DMS53 treated with DMSO at 0.1 percent for 48 hours (cell line): ENCODE measurements around the gene DTWD1.
"Not testable (repeated sequence)": the region's sequence is repeated elsewhere in the genome, so short reads cannot be mapped to it uniquely, and the experiment has no call there.

ENCODE experiments used
- DNase-seq: peaks from one replicate; lab custom pipeline; 2025; ENCODE audit not compliant: unreplicated experiment; lab: John Stamatoyannopoulos, UW

The DTWD1 gene

GRCh38 chr15:49620658-49621368 lies at the start of gene DTWD1, which contains the start of gene FAM227B:
DTWD1 (plus strand) TSS chr15:49621048; CDS start chr15:49625168, 4,120 bp downstream.
FAM227B (minus strand) TSS chr15:49620818; CDS start chr15:49615171, 5,647 bp downstream.
- peak; percentile 88 for DNase-seq

GRCh38 chr15:49573421-49573820 lies 47.4 kb upstream of the DTWD1 start:
- DNase-seq = no peak

DNA sequence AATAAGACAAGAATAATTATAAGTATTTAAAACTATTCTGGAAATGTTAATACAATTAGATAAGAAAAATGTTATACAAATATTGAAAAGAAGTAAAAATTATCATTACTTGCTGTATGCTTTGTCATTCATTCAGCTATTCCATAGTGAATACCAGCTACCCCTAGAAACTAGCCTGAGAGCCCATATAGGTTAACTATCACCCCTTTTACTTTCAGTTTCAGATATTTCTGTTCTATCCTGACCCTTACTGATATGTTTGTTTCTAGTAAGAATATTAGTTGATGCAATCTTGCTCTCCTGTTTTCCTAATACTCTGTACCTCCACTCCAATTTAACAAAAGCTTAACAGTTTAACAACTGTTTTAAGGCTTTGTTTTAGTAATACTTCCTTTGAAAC lies 31.8 kb upstream of the DTWD1 start:
- no peak for DNase-seq

DNA sequence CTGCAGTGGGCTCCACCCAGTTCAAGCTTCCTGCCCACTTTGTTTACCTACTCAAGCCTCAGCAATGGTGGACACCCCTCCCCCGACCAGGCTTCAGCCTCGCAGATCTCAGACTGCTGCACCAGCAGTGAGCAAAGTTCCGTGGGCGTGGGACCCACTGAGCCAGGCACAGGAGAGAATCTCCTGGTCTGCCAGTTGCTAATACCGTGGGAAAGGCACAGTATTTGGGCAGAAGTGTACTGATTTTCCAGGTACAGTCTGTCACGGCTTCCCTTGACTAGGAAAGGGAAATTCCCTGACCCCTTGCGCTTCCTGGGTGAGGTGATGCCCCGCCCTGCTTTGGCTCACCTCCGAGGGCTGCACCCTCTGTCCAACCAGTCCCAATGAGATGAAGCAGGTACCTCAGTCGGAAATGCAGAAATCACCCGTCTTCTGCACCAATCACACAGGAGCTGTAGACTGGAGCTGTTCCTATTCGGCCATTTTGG lies 28.0 kb upstream of the DTWD1 start:
- DNase-seq = not testable (repeated sequence)

DNA sequence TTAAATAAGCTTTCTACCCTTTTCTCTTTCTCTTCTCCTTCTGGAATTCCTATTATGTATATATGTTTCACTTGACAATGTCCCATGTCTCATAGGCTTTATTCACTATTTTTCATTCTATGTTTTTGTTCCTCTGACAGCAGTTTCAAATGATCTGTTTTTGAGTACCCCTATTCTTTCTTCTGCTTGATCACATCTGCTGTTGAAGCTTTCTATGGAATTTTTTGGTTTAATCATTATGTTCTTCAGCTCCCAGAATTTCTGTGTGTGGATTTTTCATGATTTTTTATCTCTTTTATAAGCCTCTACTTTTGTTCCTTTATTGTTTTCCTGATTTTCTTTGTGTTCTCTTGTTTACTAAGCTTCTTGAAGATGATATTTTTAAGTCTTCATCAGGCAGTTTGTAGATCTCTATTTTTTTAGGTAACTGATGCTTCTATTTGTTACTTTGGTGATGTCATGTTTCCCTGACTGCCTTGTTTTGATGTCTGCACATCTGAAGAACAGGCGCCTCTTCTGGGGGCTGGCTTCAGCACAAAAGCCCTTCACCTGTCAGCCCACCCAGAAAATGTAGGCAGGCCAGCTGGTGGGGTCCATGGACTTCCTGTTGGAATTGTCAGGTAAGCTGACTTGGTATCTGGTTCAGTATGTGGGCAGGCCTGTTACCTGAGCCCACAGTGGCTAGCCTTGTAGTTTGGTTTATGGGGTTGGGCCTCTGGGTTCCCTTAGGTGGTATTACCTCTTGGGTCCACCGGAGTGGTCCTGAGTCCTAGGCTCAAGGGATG lies 16.0 kb upstream of the DTWD1 start:
- no peak for DNase-seq

GRCh38 chr15:49605588-49605987 lies 15.3 kb upstream of the DTWD1 start:
- DNase-seq = no peak

- DNase-seq = no peak
Measured at GRCh38 chr15:49606594-49606993, 14.3 kb upstream of the DTWD1 start.

GRCh38 chr15:49610157-49610918 lies 10.5 kb upstream of the DTWD1 start:
- no peak for DNase-seq

- not testable (repeated sequence) for DNase-seq
Measured at GRCh38 chr15:49612240-49612639, 8.6 kb upstream of the DTWD1 start.

- DNase-seq = no peak
Measured at GRCh38 chr15:49619226-49619625, 1.6 kb upstream of the DTWD1 start.

DNA sequence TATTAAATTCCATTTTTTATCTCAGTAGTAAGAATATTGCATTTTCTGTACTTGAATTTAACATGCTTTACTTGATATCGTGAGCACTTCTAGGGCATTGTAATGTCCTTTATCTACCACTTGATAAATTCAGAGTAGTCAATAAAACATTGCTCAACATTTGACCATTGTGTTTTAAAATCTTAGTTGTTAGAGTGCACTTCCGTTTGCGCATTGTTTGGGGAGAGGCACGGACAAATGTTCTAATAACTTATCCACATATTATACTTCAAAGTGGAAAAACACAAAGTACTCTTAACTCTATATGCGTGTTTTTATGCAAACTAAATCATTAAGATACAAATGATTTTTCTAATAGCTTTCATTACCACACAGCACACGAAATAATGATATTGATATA lies 649 bp upstream of the DTWD1 start:
- DNase-seq = no peak

GRCh38 chr15:49621401-49621811 lies 558 bp downstream of the DTWD1 start:
- peak; percentile 3 for DNase-seq

- DNase-seq = no peak
Measured at GRCh38 chr15:49621887-49622286, 1.0 kb downstream of the DTWD1 start.

GRCh38 chr15:49622561-49622960 lies 1.7 kb downstream of the DTWD1 start:
- DNase-seq = no peak

DNA sequence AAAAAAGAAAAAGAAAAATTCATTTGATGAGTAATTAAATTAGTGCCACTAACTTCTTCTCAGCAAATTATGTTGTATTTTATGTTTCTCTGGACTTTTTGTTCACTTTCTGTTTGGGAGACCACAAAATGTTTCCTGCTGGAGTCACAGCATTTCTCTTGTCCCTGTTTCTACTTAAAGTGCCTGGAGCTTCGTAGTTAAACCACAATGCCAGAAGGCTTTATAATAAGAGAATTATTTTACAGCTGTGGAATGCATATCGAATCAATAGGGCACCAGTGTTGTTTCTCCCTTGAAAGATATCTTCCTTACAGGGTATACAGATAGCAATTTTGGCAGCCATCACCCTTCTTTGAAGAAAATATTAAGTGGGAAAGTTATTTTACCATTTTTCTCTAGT lies 3.2 kb downstream of the DTWD1 start:
- DNase-seq = no peak

- DNase-seq = no peak
Measured at GRCh38 chr15:49625460-49626036, 4.7 kb downstream of the DTWD1 start.

- peak; percentile 3 for DNase-seq
Measured at GRCh38 chr15:49627407-49627877, 6.6 kb downstream of the DTWD1 start.

- no peak for DNase-seq
Measured at GRCh38 chr15:49628379-49628778, 7.5 kb downstream of the DTWD1 start.

- DNase-seq = no peak
Measured at GRCh38 chr15:49637857-49638256, 17.0 kb downstream of the DTWD1 start.

- DNase-seq = no peak
Measured at GRCh38 chr15:49644364-49644794, 23.5 kb downstream of the DTWD1 start.

GRCh38 chr15:49645277-49645676 lies 24.4 kb downstream of the DTWD1 start:
- DNase-seq = no peak
